K562 (cell line): ENCODE measurements around the gene COL20A1.

ENCODE experiments used
- BRF1 ChIP-seq: IDR thresholded peaks from 3 replicates; pipeline ENCODE4 v1.6.1; 2011; ENCODE audit warnings: borderline replicate concordance, mild to moderate bottlenecking; ENCODE audit not compliant: insufficient read length; ENCODE audit errors: extremely low read depth
- CHD1 ChIP-seq: fragments of 200-600 bp; sonication (generic); IDR thresholded peaks from one replicate; pipeline ENCODE4 v1.6.1; 2012; ENCODE audit warnings: mild to moderate bottlenecking, moderate library complexity, low read length, inconsistent platforms
- CTCF ChIP-seq, 3 experiments: IDR thresholded peaks in 2 of 3; conservative IDR thresholded peaks in 1 of 3; 2 replicates each; pipeline ENCODE4 v1.5.1; 2011 to 2012; ENCODE audit warnings: low read length in 3 of 3, mild to moderate bottlenecking in 3 of 3, control low read depth in 2 of 3, improper control_type of control experiment in 1 of 3, inconsistent platforms in 1 of 3, low read depth in 1 of 3, mixed read lengths in 1 of 3, moderate library complexity in 1 of 3; ENCODE audit not compliant: insufficient read depth in 2 of 3
- ELK1 ChIP-seq: sonication (generic); formaldehyde crosslinking; IDR thresholded peaks from 2 replicates; pipeline ENCODE4 v1.8.1; 2022; ENCODE audit warnings: missing genetic modification reagents
- HCFC1 ChIP-seq: IDR thresholded peaks from 2 replicates; pipeline ENCODE4 v1.6.1; 2012; ENCODE audit warnings: low read depth, low read length, improper control_type of control experiment
- HDAC1 ChIP-seq, 2 experiments: fragments of 450-650 bp; IDR thresholded peaks; 2 replicates each; pipeline ENCODE4 v1.6.1; 2016 to 2017; ENCODE audit warnings: inconsistent platforms in 1 of 2, mild to moderate bottlenecking in 1 of 2, moderate library complexity in 1 of 2
- NR3C1 ChIP-seq: sonication (generic); formaldehyde crosslinking; IDR thresholded peaks from 2 replicates; pipeline ENCODE4 v1.8.1; 2022; ENCODE audit warnings: missing genetic modification reagents
- PHF20 ChIP-seq: fragments of 450-650 bp; IDR thresholded peaks from 2 replicates; pipeline ENCODE4 v1.6.1; 2018; ENCODE audit not compliant: partially characterized antibody
- PRMT5 ChIP-seq: sonication (generic); formaldehyde crosslinking; IDR thresholded peaks from 2 replicates; pipeline ENCODE4 v1.5.0; 2020; ENCODE audit warnings: missing genetic modification reagents
- YY1 ChIP-seq, 3 experiments: IDR thresholded peaks; 2 replicates each; pipeline ENCODE4 v1.6.1; 2011; ENCODE audit warnings: low read length in 2 of 3, mild to moderate bottlenecking in 2 of 3, moderate library complexity in 2 of 3, borderline replicate concordance in 1 of 3, control low read depth in 1 of 3, low read depth in 1 of 3; ENCODE audit not compliant: insufficient read depth in 3 of 3, insufficient replicate concordance in 2 of 3, control insufficient read depth in 1 of 3, insufficient read length in 1 of 3; ENCODE audit errors: extremely low read depth in 1 of 3
- TF ChIP-seq, protein P1 (sequence below), 2 experiments: fragments of 450-650 bp; formaldehyde crosslinking in 1 of 2; IDR thresholded peaks; 2 replicates each; pipeline versions ENCODE4 v1.4.0 to v1.6.1; 2014 to 2020; ENCODE audit warnings: mild to moderate bottlenecking in 2 of 2, borderline replicate concordance in 1 of 2, low read depth in 1 of 2
- TF ChIP-seq, protein P2 (sequence below): fragments of 450-650 bp; IDR thresholded peaks from 2 replicates; pipeline ENCODE4 v1.6.1; 2018; ENCODE audit not compliant: partially characterized antibody
- TF ChIP-seq, protein P3 (sequence below): IDR thresholded peaks from 2 replicates; pipeline ENCODE4 v1.6.1; 2016; ENCODE audit warnings: missing genetic modification characterization, missing compliant biosample characterization

- no peak for TF ChIP-seq PHF20
- no peak for TF ChIP-seq CHD1
- no peak for TF ChIP-seq CTCF (IDR thresholded peaks at IDR 0.05 in 2 of 3, conservative IDR thresholded peaks at IDR 0.05 in 1 of 3; ENCODE audit: insufficient read depth in 2 of 3, low read depth in 1 of 3, low read length in 3 of 3)
- TF ChIP-seq BRF1, result no peak
- TF ChIP-seq YY1 (IDR thresholded peaks at IDR 0.05; ENCODE audit: borderline replicate concordance in 1 of 3, control insufficient read depth in 1 of 3, extremely low read depth in 1 of 3, insufficient read depth in 3 of 3, insufficient read length in 1 of 3, insufficient replicate concordance in 2 of 3, low read depth in 1 of 3, low read length in 2 of 3), result no peak
- no peak for TF ChIP-seq NR3C1 (CRISPR knock-in tag)
- no peak for TF ChIP-seq HCFC1
- TF ChIP-seq, protein P1, sequence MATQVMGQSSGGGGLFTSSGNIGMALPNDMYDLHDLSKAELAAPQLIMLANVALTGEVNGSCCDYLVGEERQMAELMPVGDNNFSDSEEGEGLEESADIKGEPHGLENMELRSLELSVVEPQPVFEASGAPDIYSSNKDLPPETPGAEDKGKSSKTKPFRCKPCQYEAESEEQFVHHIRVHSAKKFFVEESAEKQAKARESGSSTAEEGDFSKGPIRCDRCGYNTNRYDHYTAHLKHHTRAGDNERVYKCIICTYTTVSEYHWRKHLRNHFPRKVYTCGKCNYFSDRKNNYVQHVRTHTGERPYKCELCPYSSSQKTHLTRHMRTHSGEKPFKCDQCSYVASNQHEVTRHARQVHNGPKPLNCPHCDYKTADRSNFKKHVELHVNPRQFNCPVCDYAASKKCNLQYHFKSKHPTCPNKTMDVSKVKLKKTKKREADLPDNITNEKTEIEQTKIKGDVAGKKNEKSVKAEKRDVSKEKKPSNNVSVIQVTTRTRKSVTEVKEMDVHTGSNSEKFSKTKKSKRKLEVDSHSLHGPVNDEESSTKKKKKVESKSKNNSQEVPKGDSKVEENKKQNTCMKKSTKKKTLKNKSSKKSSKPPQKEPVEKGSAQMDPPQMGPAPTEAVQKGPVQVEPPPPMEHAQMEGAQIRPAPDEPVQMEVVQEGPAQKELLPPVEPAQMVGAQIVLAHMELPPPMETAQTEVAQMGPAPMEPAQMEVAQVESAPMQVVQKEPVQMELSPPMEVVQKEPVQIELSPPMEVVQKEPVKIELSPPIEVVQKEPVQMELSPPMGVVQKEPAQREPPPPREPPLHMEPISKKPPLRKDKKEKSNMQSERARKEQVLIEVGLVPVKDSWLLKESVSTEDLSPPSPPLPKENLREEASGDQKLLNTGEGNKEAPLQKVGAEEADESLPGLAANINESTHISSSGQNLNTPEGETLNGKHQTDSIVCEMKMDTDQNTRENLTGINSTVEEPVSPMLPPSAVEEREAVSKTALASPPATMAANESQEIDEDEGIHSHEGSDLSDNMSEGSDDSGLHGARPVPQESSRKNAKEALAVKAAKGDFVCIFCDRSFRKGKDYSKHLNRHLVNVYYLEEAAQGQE (IDR thresholded peaks at IDR 0.05; ENCODE audit: borderline replicate concordance), result no peak
- TF ChIP-seq, protein P1 (CRISPR knock-in tag; IDR thresholded peaks at IDR 0.05; ENCODE audit: low read depth), result no peak
- TF ChIP-seq HDAC1 (IDR thresholded peaks at IDR 0.05), result no peak
- TF ChIP-seq, protein P2, sequence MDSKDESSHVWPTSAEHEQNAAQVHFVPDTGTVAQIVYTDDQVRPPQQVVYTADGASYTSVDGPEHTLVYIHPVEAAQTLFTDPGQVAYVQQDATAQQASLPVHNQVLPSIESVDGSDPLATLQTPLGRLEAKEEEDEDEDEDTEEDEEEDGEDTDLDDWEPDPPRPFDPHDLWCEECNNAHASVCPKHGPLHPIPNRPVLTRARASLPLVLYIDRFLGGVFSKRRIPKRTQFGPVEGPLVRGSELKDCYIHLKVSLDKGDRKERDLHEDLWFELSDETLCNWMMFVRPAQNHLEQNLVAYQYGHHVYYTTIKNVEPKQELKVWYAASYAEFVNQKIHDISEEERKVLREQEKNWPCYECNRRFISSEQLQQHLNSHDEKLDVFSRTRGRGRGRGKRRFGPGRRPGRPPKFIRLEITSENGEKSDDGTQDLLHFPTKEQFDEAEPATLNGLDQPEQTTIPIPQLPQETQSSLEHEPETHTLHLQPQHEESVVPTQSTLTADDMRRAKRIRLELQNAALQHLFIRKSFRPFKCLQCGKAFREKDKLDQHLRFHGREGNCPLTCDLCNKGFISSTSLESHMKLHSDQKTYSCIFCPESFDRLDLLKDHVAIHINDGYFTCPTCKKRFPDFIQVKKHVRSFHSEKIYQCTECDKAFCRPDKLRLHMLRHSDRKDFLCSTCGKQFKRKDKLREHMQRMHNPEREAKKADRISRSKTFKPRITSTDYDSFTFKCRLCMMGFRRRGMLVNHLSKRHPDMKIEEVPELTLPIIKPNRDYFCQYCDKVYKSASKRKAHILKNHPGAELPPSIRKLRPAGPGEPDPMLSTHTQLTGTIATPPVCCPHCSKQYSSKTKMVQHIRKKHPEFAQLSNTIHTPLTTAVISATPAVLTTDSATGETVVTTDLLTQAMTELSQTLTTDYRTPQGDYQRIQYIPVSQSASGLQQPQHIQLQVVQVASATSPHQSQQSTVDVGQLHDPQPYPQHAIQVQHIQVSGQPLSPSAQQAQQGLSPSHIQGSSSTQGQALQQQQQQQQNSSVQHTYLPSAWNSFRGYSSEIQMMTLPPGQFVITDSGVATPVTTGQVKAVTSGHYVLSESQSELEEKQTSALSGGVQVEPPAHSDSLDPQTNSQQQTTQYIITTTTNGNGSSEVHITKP, result no peak
- TF ChIP-seq, protein P3, sequence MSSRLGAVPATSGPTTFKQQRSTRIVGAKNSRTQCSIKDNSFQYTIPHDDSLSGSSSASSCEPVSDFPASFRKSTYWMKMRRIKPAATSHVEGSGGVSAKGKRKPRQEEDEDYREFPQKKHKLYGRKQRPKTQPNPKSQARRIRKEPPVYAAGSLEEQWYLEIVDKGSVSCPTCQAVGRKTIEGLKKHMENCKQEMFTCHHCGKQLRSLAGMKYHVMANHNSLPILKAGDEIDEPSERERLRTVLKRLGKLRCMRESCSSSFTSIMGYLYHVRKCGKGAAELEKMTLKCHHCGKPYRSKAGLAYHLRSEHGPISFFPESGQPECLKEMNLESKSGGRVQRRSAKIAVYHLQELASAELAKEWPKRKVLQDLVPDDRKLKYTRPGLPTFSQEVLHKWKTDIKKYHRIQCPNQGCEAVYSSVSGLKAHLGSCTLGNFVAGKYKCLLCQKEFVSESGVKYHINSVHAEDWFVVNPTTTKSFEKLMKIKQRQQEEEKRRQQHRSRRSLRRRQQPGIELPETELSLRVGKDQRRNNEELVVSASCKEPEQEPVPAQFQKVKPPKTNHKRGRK (tag), result no peak
- no peak for TF ChIP-seq ELK1 (CRISPR knock-in tag)
- TF ChIP-seq PRMT5 (CRISPR knock-in tag), result no peak
Measured at GRCh38 chr20:63275825-63276224, 17.2 kb upstream of the COL20A1 start.
